Kidney (tissue), 14 donors: Measurements from ENCODE around the gene ZNF787. TPM values are rescaled to one million over a fixed set of nuclear protein-coding genes. Genes with fewer than 3 reads are reported as not detected.

Source experiments
- DNase-seq, 5 donors: peaks; one replicate each; pipeline ENCODE4 v3.0.0-alpha.2; 2013 to 2020
- FAIRE-seq: peaks from 2 replicates; lab custom pipeline; 2012; peaks lifted over from hg19 to GRCh38; lab: Jason Lieb, UNC
- H3K27ac ChIP-seq, 2 donors: one replicate each; pipeline ENCODE4 v1.7.0; 2013; ENCODE audit warnings: low read depth in 2 of 2, low read length in 2 of 2, inconsistent platforms in 1 of 2
- H3K27me3 ChIP-seq: one replicate; pipeline ENCODE4 v1.7.1; 2013; ENCODE audit warnings: low read length, inconsistent platforms; ENCODE audit not compliant: control insufficient read depth, insufficient read depth
- H3K36me3 ChIP-seq, 3 donors: one replicate each; pipeline versions ENCODE4 v1.7.0 to v1.7.1; 2013; ENCODE audit warnings: low read length in 3 of 3, control low read depth in 1 of 3, inconsistent platforms in 1 of 3; ENCODE audit not compliant: insufficient read depth in 3 of 3, control insufficient read depth in 2 of 3
- H3K4me1 ChIP-seq, 3 donors: one replicate each; pipeline versions ENCODE4 v1.7.0 to v1.7.1; 2013; ENCODE audit warnings: low read length in 3 of 3, inconsistent platforms in 1 of 3, low read depth in 1 of 3; ENCODE audit not compliant: control insufficient read depth in 2 of 3, insufficient read depth in 2 of 3
- H3K4me3 ChIP-seq, 3 donors: one replicate each; pipeline versions ENCODE4 v1.7.0 to v1.8.1; 2013; ENCODE audit warnings: low read length in 3 of 3, control low read depth in 1 of 3, inconsistent platforms in 1 of 3
- H3K9ac ChIP-seq, 3 donors: one replicate each; pipeline versions ENCODE4 v1.7.0 to v1.7.1; 2013; ENCODE audit warnings: low read length in 3 of 3, control low read depth in 1 of 3, inconsistent platforms in 1 of 3
- H3K9me3 ChIP-seq, 3 donors: one replicate each; pipeline versions ENCODE4 v1.7.0 to v1.7.1; 2013; ENCODE audit warnings: low read length in 3 of 3, control low read depth in 1 of 3, inconsistent platforms in 1 of 3; ENCODE audit not compliant: control insufficient read depth in 2 of 3, insufficient read depth in 1 of 3
- CTCF ChIP-seq: IDR thresholded peaks from 3 replicates; pipeline ENCODE4 v1.5.1; 2012; ENCODE audit warnings: mild to moderate bottlenecking, moderate library complexity, borderline replicate concordance; ENCODE audit not compliant: insufficient read depth; ENCODE audit errors: extremely low read depth
- intact Hi-C: fragments of 100-400 bp; cut with DNase I; formaldehyde crosslinking; loops from one replicate; pipeline ENCODE4 v1.11.1; 2022
- polyA plus RNA-seq: library from polyadenylated mRNA; stranded (reverse); fragments of 350-450 nt; fragmentation: Illumina TruSeq; extraction: RNeasy Lipid Tissue Mini Kit (QIAGEN cat#74804); gene quantifications from one replicate; pipeline ENCODE4 v1.2.3, GENCODE V29; 2014; ENCODE audit warnings: low read depth, low replicate concordance; ENCODE audit not compliant: insufficient read depth
- total RNA-seq: library from RNA; stranded (reverse); fragmentation: NEBNext Ultra II Directional; extraction: Animal tissue kit (Norgen Biotek cat#: 25700); gene quantifications from one replicate; pipeline ENCODE4 v1.2.1, GENCODE V29; 2021
- donor health status: control.
- donor health status: control.
- donor health status: control.
- donor health status: control.
- donor health status: control.
- donor health status: DM: yes; HTN: yes; CAD: no.
- donor health status: Normal renal cell carcinoma (clear cell type).

ZNF787 gene
- total and polyA plus RNA-seq, 2 donors from 2014 or later = 23.0 to 31.9 TPM

- Histone ChIP-seq H3K9me3 (no peaks in the 10 kb centered on the region), H3K4me1 (peaks cover 0 to 8% (median 0%) of the 10 kb centered on the region in 3 donors), H3K27me3 (no peaks in the 10 kb centered on the region), H3K27ac (no peak overlapping the region), H3K4me3 (no peak overlapping the region), H3K9ac (no peak overlapping the region), H3K36me3 (no peaks in the 10 kb centered on the region)
- DNase-seq (no peak), FAIRE-seq (no peak)
- intact Hi-C loops = no loop called here
- TF ChIP-seq CTCF = no peak
Measured at GRCh38 chr19:56084835-56085536, 36.1 kb downstream of the ZNF787 start.

GRCh38 chr19:56083668-56084067 is 37.4 kb downstream of the ZNF787 start:
- FAIRE-seq (no peak), DNase-seq (no peak)
- Histone ChIP-seq H3K9me3 (no peaks in the 10 kb centered on the region), H3K27me3 (no peaks in the 10 kb centered on the region), H3K27ac (no peak overlapping the region), H3K9ac (no peak overlapping the region), H3K36me3 (no peaks in the 10 kb centered on the region), H3K4me3 (no peak overlapping the region), H3K4me1 (peaks cover 0 to 8% (median 0%) of the 10 kb centered on the region in 3 donors)
- intact Hi-C loops = no loop called here
- TF ChIP-seq CTCF = no peak

- intact Hi-C loops = no loop called here
- peak overlapping the region; percentile 36 to 61 (median 39) for H3K4me3 ChIP-seq
- H3K9me3 ChIP-seq = no peaks in the 10 kb centered on the region
- no peaks in the 10 kb centered on the region for H3K27me3 ChIP-seq
- peak in 4 of 5 donors; percentile 80 to 89 (median 82) for DNase-seq
- no peak overlapping the region for H3K27ac ChIP-seq
- peak overlapping the region in 1 of 3 donors; percentile 29 for H3K9ac ChIP-seq
- H3K36me3 ChIP-seq = no peaks in the 10 kb centered on the region
- TF ChIP-seq CTCF = peak; percentile 43
- peaks cover 0 to 8% (median 0%) of the 10 kb centered on the region in 3 donors for H3K4me1 ChIP-seq
- no peak for FAIRE-seq
Measured at GRCh38 chr19:56080669-56081401, 40.3 kb downstream of the ZNF787 start.
